ENCODE measurements around the gene MX2.
"Not testable (repeated sequence)": the region's sequence is repeated elsewhere in the genome, so short reads cannot be mapped to it uniquely, and the experiment has no call there.

The MX2 gene

GRCh38 chr21:41338455-41338854, 23.4 kb upstream of the MX2 start:
- no peak for DNase-seq

- DNase-seq = no peak
Observed at GRCh38 chr21:41342035-41342434, 19.8 kb upstream of the MX2 start.

- DNase-seq = no peak
Observed at GRCh38 chr21:41344146-41344545, 17.7 kb upstream of the MX2 start.

- no peak for DNase-seq
Observed at GRCh38 chr21:41345356-41345755, 16.5 kb upstream of the MX2 start.

GRCh38 chr21:41345934-41346685, 15.7 kb upstream of the MX2 start:
- DNase-seq = no peak

GRCh38 chr21:41346758-41347157, 15.1 kb upstream of the MX2 start:
- no peak for DNase-seq

- DNase-seq = no peak
Observed at GRCh38 chr21:41348434-41348833, 13.4 kb upstream of the MX2 start.

GRCh38 chr21:41349126-41349525, 12.7 kb upstream of the MX2 start:
- no peak for DNase-seq

GRCh38 chr21:41349619-41350390, 12.0 kb upstream of the MX2 start:
- no peak for DNase-seq

GRCh38 chr21:41350436-41351155, 11.2 kb upstream of the MX2 start:
- no peak for DNase-seq

GRCh38 chr21:41357546-41357945, 4.3 kb upstream of the MX2 start:
- DNase-seq = no peak

GRCh38 chr21:41358193-41359166, 3.3 kb upstream of the MX2 start:
- no peak for DNase-seq

- no peak for DNase-seq
Observed at GRCh38 chr21:41359286-41359685, 2.5 kb upstream of the MX2 start.

- not testable (repeated sequence) for DNase-seq
Observed at GRCh38 chr21:41359754-41360071, 2.1 kb upstream of the MX2 start.

- no peak for DNase-seq
Observed at GRCh38 chr21:41360072-41360821, 1.6 kb upstream of the MX2 start.

GRCh38 chr21:41361053-41361785, 608 bp upstream of the MX2 start:
- DNase-seq = no peak

GRCh38 chr21:41362605-41363369, 960 bp downstream of the MX2 start:
- no peak for DNase-seq

GRCh38 chr21:41363370-41364270, 1.8 kb downstream of the MX2 start:
- DNase-seq = no peak

GRCh38 chr21:41364308-41364707, 2.5 kb downstream of the MX2 start:
- peak in 1 of 2 experiments; percentile 54 for DNase-seq
